GM12892 (cell line): ENCODE data around the gene TRIM37.

Experiments
- POLR2A ChIP-seq: IDR thresholded peaks from 2 replicates; pipeline ENCODE4 v1.6.1; 2011; ENCODE audit warnings: low read depth, low read length, control low read depth
- POLR2AphosphoS5 ChIP-seq: IDR thresholded peaks from 2 replicates; pipeline ENCODE4 v1.6.1; 2011; ENCODE audit warnings: low read depth, low read length, control low read depth
- TAF1 ChIP-seq: IDR thresholded peaks from 2 replicates; pipeline ENCODE4 v1.6.1; 2011; ENCODE audit warnings: low read depth, mild to moderate bottlenecking, control low read depth, low read length, borderline replicate concordance

DNA sequence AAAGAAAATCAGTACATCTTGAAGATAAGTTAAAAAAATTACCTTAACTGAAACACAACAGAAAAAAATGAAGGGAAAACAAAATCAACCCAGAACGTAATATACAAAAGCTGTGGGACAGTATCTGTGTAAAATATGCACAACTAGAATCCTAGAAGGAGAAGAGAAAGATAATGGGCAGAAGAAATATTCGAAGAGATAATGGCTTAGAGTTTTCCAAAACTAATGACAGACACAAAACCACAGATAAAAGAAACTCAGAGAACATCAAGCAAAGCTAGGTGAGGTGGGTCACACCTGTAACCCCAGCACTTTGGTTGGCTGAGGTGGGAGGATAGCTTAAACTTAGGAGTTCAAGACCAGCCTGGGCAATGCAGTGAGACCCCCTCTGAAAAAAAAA is 117.1 kb downstream of the TRIM37 start:
- no peak for TF ChIP-seq POLR2A
- no peak for TF ChIP-seq POLR2AphosphoS5
- no peak for TF ChIP-seq TAF1
